HL-60/S4 (cell line): ENCODE measurements around the gene SPINDOC.
"Not testable (repeated sequence)": the region's sequence is repeated elsewhere in the genome, so short reads cannot be mapped to it uniquely, and the experiment has no call there.

Experiments used
- in situ Hi-C: fragments of 300-500 bp; cut with MboI; formaldehyde crosslinking; loops from 2 replicates; pipeline ENCODE4 v1.14.3; 2022; ENCODE audit warnings: low sequenced_read_pairs

The SPINDOC gene

GRCh38 chr11:63783925-63784592, 29.2 kb upstream of the SPINDOC start:
- in situ Hi-C loops, result no loop called here

DNA sequence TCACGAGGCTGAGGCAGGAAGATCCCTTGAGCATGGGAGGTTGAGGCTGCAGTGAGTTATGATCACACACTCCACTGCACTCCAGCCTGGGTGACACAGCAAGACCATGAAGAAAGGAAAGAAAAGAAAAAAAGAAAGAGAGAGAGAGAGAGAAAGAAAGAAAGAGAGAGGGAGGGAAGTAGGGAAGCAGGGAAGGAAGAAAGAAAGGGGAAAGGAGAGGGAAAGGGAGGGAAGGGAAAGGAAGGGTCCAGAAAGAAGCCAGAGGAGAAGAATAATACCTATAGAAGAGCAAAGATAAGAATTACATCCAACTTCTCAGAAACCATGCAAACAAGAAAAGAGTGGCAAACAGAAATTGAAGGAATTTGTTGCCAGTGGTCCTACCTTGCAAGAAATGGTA, 27.4 kb upstream of the SPINDOC start:
- in situ Hi-C loops, result no loop called here

DNA sequence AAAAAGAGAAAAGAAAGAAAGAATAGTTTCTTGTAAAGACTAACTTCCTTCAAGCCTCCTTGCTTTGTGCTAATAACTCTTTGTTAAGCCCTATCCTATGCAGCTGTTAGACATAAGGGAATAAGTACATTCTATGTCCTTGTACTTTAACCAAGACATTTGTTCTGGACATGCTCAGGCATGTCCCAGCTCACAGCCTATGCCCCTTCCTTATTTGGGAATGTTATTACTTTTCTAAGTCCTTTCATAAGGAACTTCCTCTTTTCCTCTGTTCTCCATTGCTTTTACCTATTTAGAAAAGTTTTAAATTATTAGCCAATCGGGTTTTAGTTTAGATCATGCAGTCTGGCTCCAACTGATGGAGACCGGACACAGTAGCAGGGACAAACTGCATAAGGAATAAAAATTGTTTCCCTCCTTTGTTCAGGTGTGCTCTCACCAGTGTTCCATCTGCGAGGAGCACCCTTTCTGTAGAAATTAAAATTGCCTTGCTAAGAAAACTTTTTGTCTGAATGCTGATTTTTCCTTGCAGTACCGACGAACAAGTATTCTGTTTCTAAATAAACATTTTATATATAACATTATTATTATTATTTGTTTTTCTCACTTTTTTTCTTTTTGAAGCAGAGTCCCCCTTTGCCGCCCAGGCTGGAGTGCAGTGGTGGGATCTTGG, 21.6 kb upstream of the SPINDOC start:
- in situ Hi-C loops, result no loop called here

DNA sequence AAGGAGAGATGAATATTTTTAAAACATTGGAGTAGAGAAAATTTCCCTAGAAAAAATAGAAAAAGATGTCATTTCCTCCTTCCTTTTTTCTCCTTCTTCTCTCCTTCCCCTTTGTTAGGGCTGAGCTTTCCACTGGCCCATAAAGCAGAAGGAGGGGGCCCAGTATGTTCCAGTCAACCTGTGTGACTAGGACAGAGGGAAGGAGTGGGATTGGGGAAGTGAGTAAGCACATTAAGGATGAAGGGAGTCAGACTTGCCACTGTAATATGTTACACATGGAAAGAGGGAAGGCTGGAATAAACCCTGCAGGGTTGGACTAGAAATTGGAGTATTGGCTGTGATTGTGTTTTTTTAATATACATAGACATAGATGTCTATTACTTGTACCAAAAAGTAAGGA, 20.1 kb upstream of the SPINDOC start:
- in situ Hi-C loops, result no loop called here

DNA sequence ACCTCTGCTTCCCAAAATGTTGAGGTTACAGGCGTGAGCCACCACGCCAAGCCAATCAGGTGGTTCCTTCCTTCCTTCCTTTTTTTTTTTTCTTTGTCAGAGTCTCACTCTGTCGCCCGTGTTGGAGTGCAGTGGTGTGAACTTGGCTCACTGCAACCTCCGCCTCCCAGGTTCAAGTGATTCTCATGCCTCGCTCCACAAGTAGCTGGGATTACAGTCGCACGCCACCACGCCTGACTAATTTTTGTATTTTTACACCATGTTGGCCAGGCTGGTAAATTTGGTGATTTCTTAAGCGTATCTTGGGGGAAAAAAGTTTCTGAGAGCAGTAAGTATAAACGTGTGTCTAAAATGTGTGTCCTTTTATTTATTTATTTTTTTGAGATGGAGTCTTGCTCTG, 18.2 kb upstream of the SPINDOC start:
- in situ Hi-C loops, result no loop called here

DNA sequence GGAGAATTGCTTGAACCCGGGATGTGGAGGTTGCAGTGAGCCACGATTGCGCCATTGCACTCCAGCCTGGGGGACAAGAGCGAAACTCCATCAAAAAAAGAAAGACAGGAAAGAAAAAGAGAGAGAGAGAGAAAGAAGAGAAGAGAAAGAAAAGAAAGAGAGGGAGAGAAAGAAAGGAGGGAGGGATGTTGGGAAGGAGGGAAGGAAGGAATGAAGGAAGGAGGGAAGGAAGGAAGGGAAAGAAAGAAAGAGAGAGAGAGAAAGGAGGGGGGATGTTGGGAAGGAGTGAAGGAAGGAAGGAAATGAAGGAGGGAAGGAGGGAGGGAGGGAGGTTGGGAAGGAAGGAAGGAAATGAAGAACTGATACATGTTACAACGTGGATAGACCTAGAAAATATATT, 12.3 kb upstream of the SPINDOC start:
- in situ Hi-C loops, result no loop called here

GRCh38 chr11:63802637-63803414, 10.4 kb upstream of the SPINDOC start:
- in situ Hi-C loops, result no loop called here

GRCh38 chr11:63804259-63804658, 9.0 kb upstream of the SPINDOC start:
- in situ Hi-C loops, result no loop called here

DNA sequence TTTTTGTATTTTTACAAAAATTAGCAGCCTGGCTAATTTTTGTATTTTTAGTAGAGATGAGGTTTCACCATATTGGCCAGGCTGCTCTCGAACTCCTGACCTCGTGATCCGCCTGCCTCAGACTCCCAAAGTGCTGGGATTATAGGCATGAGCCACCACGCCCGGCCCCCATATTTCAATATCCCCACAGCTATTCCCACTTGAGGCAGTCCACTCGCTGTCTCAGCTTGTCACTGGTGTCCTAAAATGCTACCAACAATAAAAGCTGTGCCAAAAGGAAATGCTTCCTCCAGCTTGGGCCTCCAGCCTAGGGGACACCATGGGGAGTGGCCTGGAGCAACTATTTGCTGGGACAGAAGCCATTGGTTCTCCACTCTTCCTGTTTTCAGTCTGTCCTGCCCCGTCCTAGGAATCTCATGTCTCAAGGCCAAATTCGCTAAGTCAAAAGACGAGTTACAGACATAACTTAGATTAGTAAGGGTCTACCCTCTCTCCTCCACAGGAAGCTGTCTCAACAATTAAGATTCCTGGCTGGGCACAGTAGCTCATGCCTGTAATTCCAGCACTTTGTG, 7.3 kb upstream of the SPINDOC start:
- in situ Hi-C loops, result no loop called here

DNA sequence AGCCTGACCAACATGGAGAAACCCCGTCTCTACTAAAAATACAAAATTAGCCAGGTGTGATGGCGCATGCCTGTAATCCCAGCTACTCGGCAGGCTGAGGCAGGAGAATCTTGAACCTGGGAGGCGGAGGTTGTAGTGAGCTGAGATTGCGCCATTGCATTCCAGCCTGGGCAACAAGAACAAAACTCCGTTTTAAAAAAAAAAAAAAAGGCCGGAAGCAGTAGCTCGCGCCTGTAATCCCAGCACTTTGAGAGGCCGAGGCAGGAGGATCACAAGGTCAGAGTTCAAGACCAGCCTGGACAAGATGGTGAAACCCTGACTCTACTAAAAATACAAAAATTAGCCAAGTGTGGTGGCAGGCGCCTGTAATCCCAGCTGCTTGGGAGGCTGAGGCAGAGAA, 2.9 kb upstream of the SPINDOC start:
- in situ Hi-C loops, result not testable (repeated sequence)

DNA sequence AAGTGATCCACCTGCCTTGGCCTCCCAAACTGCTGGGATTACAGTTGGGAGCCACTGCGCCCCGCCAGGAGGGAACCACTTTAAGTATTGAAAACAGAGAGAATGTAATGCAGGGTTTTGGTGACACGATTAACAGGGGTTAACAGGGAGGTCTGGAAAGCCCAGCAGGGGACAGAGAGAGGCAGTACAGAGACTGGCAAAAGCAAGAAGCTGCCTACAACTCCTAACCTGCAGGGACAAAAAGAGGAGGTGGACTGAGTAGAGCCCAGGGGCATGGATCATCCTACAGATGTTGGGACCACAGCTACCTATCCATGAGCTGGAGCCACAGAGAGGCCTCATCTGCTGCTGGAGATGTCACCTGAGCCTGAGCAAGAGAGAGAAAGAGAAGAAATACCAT, 1.7 kb upstream of the SPINDOC start:
- in situ Hi-C loops, result no loop called here

- in situ Hi-C loops, result no loop called here
Measured at GRCh38 chr11:63813563-63814382, 517 bp downstream of the SPINDOC start.

- in situ Hi-C loops, result no loop called here
Measured at GRCh38 chr11:63814383-63814736, 1.1 kb downstream of the SPINDOC start.

DNA sequence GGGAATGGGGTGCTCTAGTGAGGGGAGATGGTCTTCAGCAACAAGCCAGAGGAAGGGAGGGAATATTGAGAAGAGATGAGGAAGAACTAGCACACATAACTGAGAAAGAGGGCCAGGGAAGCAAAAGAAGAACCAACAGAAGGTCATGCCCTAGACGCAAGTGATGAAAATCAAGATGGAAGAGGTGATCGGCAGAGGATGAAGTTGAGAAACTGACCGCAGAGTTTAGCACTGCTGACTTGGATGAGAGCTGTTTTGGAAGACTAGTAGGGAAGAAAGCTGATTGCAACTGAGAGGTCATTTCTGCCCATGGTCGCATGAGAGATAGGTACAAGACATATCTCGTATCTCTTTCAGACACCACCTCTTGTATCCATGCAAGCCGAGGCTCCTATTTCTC, 2.9 kb downstream of the SPINDOC start:
- in situ Hi-C loops, result no loop called here

- in situ Hi-C loops, result no loop called here
Measured at GRCh38 chr11:63816732-63817131, 3.5 kb downstream of the SPINDOC start.

DNA sequence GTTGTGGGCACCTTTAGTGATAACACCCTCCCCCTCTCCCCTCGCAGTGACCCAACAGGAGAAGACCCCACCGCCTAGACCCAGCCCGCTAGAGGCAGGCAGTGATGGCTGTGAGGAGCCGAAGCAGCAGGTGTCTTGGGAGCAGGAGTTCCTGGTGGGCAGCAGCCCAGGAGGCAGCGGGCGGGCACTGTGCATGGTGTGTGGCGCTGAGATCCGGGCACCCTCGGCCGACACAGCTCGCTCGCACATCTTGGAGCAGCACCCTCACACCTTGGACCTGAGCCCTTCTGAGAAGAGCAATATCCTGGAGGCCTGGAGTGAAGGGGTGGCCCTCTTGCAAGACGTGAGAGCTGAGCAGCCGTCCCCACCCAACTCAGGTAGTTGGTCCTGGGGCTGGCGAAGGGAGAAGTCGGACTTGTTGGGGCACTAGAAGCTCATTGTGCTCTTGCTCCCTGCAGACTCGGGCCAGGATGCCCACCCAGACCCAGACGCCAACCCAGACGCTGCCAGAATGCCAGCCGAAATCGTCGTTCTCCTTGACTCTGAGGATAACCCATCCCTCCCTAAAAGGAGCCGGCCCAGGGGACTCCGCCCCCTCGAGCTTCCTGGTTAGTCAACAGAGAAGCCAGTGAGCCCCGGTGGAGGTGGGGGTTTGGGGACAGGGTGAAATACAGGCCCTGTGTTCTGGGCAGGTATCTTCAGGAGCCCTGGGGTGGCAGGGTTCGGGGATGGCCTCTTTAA, 4.7 kb downstream of the SPINDOC start:
- in situ Hi-C loops, result no loop called here

DNA sequence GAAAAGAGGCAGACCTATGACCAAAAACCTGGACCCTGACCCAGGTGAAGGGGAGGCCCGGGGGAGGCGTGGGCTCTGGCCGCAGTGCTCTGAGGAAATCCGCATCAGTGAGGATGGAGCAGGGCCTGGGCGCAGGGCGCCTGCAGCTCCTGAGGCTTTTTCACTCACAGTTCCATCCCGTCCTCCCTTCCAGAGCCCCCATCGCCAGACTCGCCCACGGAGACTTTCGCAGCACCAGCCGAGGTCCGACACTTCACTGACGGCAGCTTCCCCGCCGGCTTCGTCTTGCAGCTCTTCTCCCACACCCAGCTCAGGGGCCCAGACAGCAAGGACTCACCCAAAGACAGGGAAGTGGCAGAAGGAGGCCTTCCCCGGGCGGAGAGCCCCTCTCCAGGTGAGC, 5.4 kb downstream of the SPINDOC start:
- in situ Hi-C loops, result no loop called here

DNA sequence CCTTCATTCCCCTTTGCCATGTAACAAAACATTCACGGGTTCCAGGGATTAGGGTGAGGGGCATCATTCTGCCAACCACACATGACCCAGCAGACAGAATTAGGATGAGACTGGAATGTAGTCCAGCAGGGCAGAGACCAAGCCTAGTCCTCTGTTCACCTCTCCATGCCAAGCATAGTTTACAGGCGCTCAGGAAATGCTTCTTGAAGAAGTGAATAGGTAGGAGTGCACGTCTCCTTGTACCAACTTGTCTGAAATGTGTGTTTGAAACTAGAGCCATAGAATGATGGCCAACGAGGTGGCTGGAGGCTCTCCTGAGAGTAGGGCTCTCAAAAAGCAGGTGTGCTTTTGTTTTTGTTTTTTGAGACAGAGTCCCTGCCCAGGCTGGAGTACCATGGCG, 8.2 kb downstream of the SPINDOC start:
- in situ Hi-C loops, result no loop called here

- in situ Hi-C loops, result no loop called here
Measured at GRCh38 chr11:63826471-63827190, 13.4 kb downstream of the SPINDOC start.
